ENCODE measurements around the gene FSTL4. TPM values are rescaled to one million over a fixed set of nuclear protein-coding genes. Genes with fewer than 3 reads are reported as not detected.

The FSTL4 gene
- polyA plus RNA-seq, 1 donor from 2014 or later, result 0.57 TPM

- Histone ChIP-seq H3K27ac (ENCODE audit: low read length) (no peak overlapping the region), H3K9me3 (ENCODE audit: low read length) (no peaks in the 10 kb centered on the region), H3K9me2 (ENCODE audit: insufficient read depth, low read length) (no peaks in the 10 kb centered on the region), H3F3A (ENCODE audit: insufficient read depth, low read length, poor library complexity, severe bottlenecking) (no peaks in the 10 kb centered on the region), H4K20me1 (ENCODE audit: insufficient read depth) (no peaks in the 10 kb centered on the region), H3K79me2 (replicated peaks; ENCODE audit: insufficient read depth, low read length) (no peaks in the 10 kb centered on the region), H3K27me3 (ENCODE audit: insufficient read depth, low read depth, low read length) (no peaks in the 10 kb centered on the region), H3K36me3 (ENCODE audit: insufficient read depth, low read length) (no peaks in the 10 kb centered on the region), H3K4me3 (ENCODE audit: low read length) (no peak overlapping the region), H2AFZ (ENCODE audit: low read depth, low read length) (no peak overlapping the region), H3K4me2 (ENCODE audit: low read length) (no peak overlapping the region), H3K9ac (ENCODE audit: low read length) (no peak overlapping the region)
- TF ChIP-seq POLR2AphosphoS5 (IDR thresholded peaks at IDR 0.05) (no peak), RAD21 (conservative IDR thresholded peaks at IDR 0.05) (no peak), SMC3 (conservative IDR thresholded peaks at IDR 0.05; ENCODE audit: poor library complexity) (no peak), MXI1 (conservative IDR thresholded peaks at IDR 0.05; ENCODE audit: poor library complexity, severe bottlenecking) (no peak), CTCF (IDR thresholded peaks at IDR 0.05; ENCODE audit: poor library complexity, severe bottlenecking) (no peak), EZH2 (IDR thresholded peaks at IDR 0.05; ENCODE audit: borderline replicate concordance, insufficient read depth, low read length, poor library complexity, severe bottlenecking) (no peak), REST (IDR thresholded peaks at IDR 0.05; ENCODE audit: borderline replicate concordance) (no peak), EP300 (conservative IDR thresholded peaks at IDR 0.05; ENCODE audit: poor library complexity, severe bottlenecking) (no peak), TAF1 (IDR thresholded peaks at IDR 0.05; ENCODE audit: low read depth) (no peak)
Measured at GRCh38 chr5:133377736-133378135, 234.6 kb downstream of the FSTL4 start.

- Histone ChIP-seq H3K79me2 (replicated peaks; ENCODE audit: insufficient read depth, low read length) (no peaks in the 10 kb centered on the region), H3K4me2 (ENCODE audit: low read length) (no peak overlapping the region), H3F3A (ENCODE audit: insufficient read depth, low read length, poor library complexity, severe bottlenecking) (no peaks in the 10 kb centered on the region), H3K27me3 (ENCODE audit: insufficient read depth, low read depth, low read length) (no peaks in the 10 kb centered on the region), H3K27ac (ENCODE audit: low read length) (no peak overlapping the region), H2AFZ (ENCODE audit: low read depth, low read length) (no peak overlapping the region), H4K20me1 (ENCODE audit: insufficient read depth) (no peaks in the 10 kb centered on the region), H3K9me3 (ENCODE audit: low read length) (no peaks in the 10 kb centered on the region), H3K9ac (ENCODE audit: low read length) (no peak overlapping the region), H3K36me3 (ENCODE audit: insufficient read depth, low read length) (no peaks in the 10 kb centered on the region), H3K9me2 (ENCODE audit: insufficient read depth, low read length) (no peaks in the 10 kb centered on the region), H3K4me3 (ENCODE audit: low read length) (no peak overlapping the region)
- TF ChIP-seq SMC3 (conservative IDR thresholded peaks at IDR 0.05; ENCODE audit: poor library complexity) (no peak), EZH2 (IDR thresholded peaks at IDR 0.05; ENCODE audit: borderline replicate concordance, insufficient read depth, low read length, poor library complexity, severe bottlenecking) (no peak), REST (IDR thresholded peaks at IDR 0.05; ENCODE audit: borderline replicate concordance) (no peak), EP300 (conservative IDR thresholded peaks at IDR 0.05; ENCODE audit: poor library complexity, severe bottlenecking) (no peak), MXI1 (conservative IDR thresholded peaks at IDR 0.05; ENCODE audit: poor library complexity, severe bottlenecking) (no peak), CTCF (IDR thresholded peaks at IDR 0.05; ENCODE audit: poor library complexity, severe bottlenecking) (no peak), POLR2AphosphoS5 (IDR thresholded peaks at IDR 0.05) (no peak), TAF1 (IDR thresholded peaks at IDR 0.05; ENCODE audit: low read depth) (no peak), RAD21 (conservative IDR thresholded peaks at IDR 0.05) (no peak)
Measured at GRCh38 chr5:133376986-133377385, 235.4 kb downstream of the FSTL4 start.

Measured in neural cell (in vitro differentiated cells).